ENCODE measurements around the gene NOL4L. TPM values are rescaled to one million over a fixed set of nuclear protein-coding genes. Genes with fewer than 3 reads are reported as not detected.

NOL4L gene
- total RNA-seq, 1 experiment from 2014 or later = 1.4 TPM

DNA sequence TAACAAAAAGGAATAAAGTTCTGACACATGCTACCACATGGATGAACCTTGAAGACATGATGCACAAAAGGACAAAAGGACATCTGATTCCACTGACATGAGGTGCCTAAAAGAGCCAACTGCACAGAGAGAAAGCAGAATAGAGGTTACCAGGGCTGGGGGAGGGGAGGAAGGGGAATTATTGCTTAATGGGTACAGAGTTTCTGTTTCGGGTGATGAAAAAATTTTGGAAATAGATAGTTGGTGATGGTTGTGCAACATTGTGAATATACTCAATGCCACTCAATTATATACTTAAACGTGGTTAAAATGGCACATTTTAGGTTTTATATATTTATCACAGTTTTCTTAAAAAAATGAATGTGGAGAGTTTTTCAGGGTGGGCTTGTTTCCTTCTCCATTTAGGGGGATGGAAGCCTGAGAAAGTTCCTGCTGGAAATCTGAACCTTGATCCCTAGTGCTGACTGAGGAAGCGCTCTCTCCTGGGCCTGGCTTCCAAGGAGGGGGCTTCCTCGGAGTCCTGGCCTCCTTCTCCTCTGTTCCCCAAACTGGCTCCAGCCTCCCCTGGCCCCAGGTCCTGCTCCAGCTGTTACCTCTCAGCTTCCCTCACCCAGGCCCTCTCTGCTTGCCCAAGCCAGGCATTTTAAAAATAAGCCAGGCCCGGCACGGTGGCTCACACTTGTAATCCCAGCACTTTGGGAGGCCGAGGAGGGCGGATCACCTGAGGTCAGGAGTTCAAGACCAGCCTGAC, 79.2 kb downstream of the NOL4L start:
- no peak for TF ChIP-seq EZH2 (IDR thresholded peaks at IDR 0.05; ENCODE audit: borderline replicate concordance, low read depth, low read length, poor library complexity, severe bottlenecking)
- TF ChIP-seq, protein P1, sequence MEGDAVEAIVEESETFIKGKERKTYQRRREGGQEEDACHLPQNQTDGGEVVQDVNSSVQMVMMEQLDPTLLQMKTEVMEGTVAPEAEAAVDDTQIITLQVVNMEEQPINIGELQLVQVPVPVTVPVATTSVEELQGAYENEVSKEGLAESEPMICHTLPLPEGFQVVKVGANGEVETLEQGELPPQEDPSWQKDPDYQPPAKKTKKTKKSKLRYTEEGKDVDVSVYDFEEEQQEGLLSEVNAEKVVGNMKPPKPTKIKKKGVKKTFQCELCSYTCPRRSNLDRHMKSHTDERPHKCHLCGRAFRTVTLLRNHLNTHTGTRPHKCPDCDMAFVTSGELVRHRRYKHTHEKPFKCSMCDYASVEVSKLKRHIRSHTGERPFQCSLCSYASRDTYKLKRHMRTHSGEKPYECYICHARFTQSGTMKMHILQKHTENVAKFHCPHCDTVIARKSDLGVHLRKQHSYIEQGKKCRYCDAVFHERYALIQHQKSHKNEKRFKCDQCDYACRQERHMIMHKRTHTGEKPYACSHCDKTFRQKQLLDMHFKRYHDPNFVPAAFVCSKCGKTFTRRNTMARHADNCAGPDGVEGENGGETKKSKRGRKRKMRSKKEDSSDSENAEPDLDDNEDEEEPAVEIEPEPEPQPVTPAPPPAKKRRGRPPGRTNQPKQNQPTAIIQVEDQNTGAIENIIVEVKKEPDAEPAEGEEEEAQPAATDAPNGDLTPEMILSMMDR (conservative IDR thresholded peaks at IDR 0.05; ENCODE audit: low read depth, low read length) = no peak
- H3K27me3 ChIP-seq (replicated peaks; ENCODE audit: insufficient read depth, low read depth, low read length, poor library complexity) = no peaks in the 10 kb centered on the region
- H3K4me3 ChIP-seq (ENCODE audit: low read depth, low read length, poor library complexity, severe bottlenecking) = no peak overlapping the region
- intact Hi-C loops (cut with micrococcal nuclease; ENCODE audit: unreplicated experiment) = no loop called here
- H3K4me1 ChIP-seq (ENCODE audit: insufficient read depth, low read length, poor library complexity, severe bottlenecking) = no peaks in the 10 kb centered on the region
- no peak for DNase-seq (ENCODE audit: low spot score)
- no peak overlapping the region for H3K27ac ChIP-seq (ENCODE audit: low read depth, low read length, poor library complexity, severe bottlenecking)
- CTCF ChIA-PET = no interaction called here
- H3K36me3 ChIP-seq (ENCODE audit: insufficient read depth, low read length, poor library complexity, severe bottlenecking) = no peaks in the 10 kb centered on the region
- POLR2A ChIA-PET (ENCODE audit: low non-redundant PET) = no interaction called here
- H3K9me3 ChIP-seq (ENCODE audit: low read depth, low read length, poor library complexity, severe bottlenecking) = no peaks in the 10 kb centered on the region
- no TSS peak for BruUV-seq (replicated peaks)

DNA sequence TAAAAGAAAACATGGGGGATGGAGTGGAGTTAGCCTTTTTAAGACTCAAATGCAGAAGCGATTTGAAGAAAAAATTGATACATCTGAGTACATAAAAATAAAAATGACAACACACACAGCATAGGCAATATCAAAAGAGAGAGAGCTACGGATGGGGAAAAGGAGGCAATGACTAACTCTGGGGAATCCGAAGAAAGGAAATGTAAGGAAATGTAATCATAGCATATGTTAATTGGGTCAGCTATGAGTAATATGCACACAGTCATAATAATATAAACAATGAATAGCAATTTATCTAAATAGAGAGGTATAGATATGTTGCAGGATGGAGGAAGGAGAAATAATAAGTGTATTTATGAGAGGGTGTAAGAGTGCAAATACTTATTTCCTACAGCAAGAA, 83.4 kb downstream of the NOL4L start:
- Histone ChIP-seq H3K4me1 (ENCODE audit: insufficient read depth, low read length, poor library complexity, severe bottlenecking) (no peaks in the 10 kb centered on the region), H3K36me3 (ENCODE audit: insufficient read depth, low read length, poor library complexity, severe bottlenecking) (no peaks in the 10 kb centered on the region), H3K4me3 (ENCODE audit: low read depth, low read length, poor library complexity, severe bottlenecking) (no peak overlapping the region), H3K27me3 (replicated peaks; ENCODE audit: insufficient read depth, low read depth, low read length, poor library complexity) (no peaks in the 10 kb centered on the region), H3K9me3 (ENCODE audit: low read depth, low read length, poor library complexity, severe bottlenecking) (no peaks in the 10 kb centered on the region), H3K27ac (ENCODE audit: low read depth, low read length, poor library complexity, severe bottlenecking) (no peak overlapping the region)
- BruUV-seq (replicated peaks) = no TSS peak
- DNase-seq (ENCODE audit: low spot score) = no peak
- intact Hi-C loops (cut with micrococcal nuclease; ENCODE audit: unreplicated experiment) = no loop called here
- ChIA-PET POLR2A (ENCODE audit: low non-redundant PET) (no interaction called here), CTCF (no interaction called here)
- TF ChIP-seq, protein P1 (conservative IDR thresholded peaks at IDR 0.05; ENCODE audit: low read depth, low read length) = no peak

DNA sequence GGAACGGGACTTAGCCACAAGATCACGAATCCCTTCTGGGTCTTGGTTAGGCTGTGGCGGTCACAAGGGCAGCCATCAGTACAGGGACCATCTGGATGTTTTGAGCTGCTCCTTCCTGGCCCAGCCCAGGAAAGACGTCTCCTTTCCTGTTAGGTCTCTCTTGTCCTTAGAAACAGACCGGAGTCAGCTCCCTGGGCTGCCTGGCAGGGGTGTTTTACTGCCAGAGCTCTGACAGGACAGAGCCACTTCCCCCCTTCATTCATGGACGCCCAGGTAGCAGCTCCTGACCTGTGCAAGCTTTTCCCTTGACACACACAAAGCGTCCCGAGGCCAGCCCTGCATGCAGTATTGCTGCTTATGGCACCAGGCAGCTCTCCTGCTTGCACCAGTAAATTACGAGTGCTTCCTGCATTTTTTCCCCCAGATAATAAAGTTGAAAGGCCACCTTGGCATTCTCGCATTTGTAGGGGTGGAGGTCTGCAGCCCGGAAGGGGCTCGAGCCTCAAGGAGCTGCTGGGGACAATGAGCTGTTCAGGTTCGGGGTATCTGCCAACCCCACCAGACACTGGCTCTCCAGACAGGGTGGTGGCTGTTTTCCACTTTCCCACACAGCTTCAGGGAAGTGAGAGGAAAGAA, 87.4 kb downstream of the NOL4L start:
- TF ChIP-seq, protein P1 (conservative IDR thresholded peaks at IDR 0.05; ENCODE audit: low read depth, low read length) = no peak
- TF ChIP-seq EZH2 (IDR thresholded peaks at IDR 0.05; ENCODE audit: borderline replicate concordance, low read depth, low read length, poor library complexity, severe bottlenecking) = no peak

More for the DNA sequence above, 87.4 kb downstream of the NOL4L start:
- no peak for DNase-seq (ENCODE audit: low spot score)
- POLR2A ChIA-PET (ENCODE audit: low non-redundant PET) = no interaction called here
- no peaks in the 10 kb centered on the region for H3K36me3 ChIP-seq (ENCODE audit: insufficient read depth, low read length, poor library complexity, severe bottlenecking)
- no peak overlapping the region for H3K4me3 ChIP-seq (ENCODE audit: low read depth, low read length, poor library complexity, severe bottlenecking)
- CTCF ChIA-PET = interaction anchor here (0.5 kb wide), 1 partner anchor 40 kb away, joined by 4 read pairs; no protein-coding TSS in a partner anchor
- H3K4me1 ChIP-seq (ENCODE audit: insufficient read depth, low read length, poor library complexity, severe bottlenecking) = no peaks in the 10 kb centered on the region
- intact Hi-C loops (cut with micrococcal nuclease; ENCODE audit: unreplicated experiment) = no loop called here
- no peak overlapping the region for H3K27ac ChIP-seq (ENCODE audit: low read depth, low read length, poor library complexity, severe bottlenecking)
- H3K9me3 ChIP-seq (ENCODE audit: low read depth, low read length, poor library complexity, severe bottlenecking) = no peaks in the 10 kb centered on the region
- no TSS peak for BruUV-seq (replicated peaks)
- H3K27me3 ChIP-seq (replicated peaks; ENCODE audit: insufficient read depth, low read depth, low read length, poor library complexity) = no peaks in the 10 kb centered on the region

All from A673 (cell line).